Brain microvascular endothelial cell (primary cell): Measurements from ENCODE around the gene HTT.

Experiments
- DNase-seq: peaks from one replicate; pipeline ENCODE4 v3.0.0-alpha.2; 2020
- H3K27ac ChIP-seq: fragments of 250-450 bp; sonication (Bioruptor Pico); 2 replicates; pipeline ENCODE4 v1.5.1; 2020; ENCODE audit warnings: mild to moderate bottlenecking, moderate library complexity
- H3K27me3 ChIP-seq: fragments of 250-450 bp; sonication (Bioruptor Pico); replicated peaks from 2 replicates; pipeline ENCODE4 v1.5.1; 2020; ENCODE audit warnings: mild to moderate bottlenecking
- H3K36me3 ChIP-seq: fragments of 250-450 bp; sonication (Bioruptor Pico); replicated peaks from 2 replicates; pipeline ENCODE4 v1.5.1; 2020; ENCODE audit warnings: mild to moderate bottlenecking
- H3K4me3 ChIP-seq: 2 replicates; pipeline ENCODE4 v1.5.1; 2011; ENCODE audit warnings: low read depth, mild to moderate bottlenecking, control low read depth, low read length, moderate library complexity
- in situ Hi-C: cut with HindIII; loops from 2 replicates; pipeline ENCODE4 v1.10.0; 2017; ENCODE audit warnings: low sequenced_read_pairs, low pct_ligation_motif_present
- TF ChIP-seq, protein P1 (sequence below): IDR thresholded peaks from 2 replicates; pipeline ENCODE4 v1.5.1; 2011; ENCODE audit warnings: low read depth, mild to moderate bottlenecking, moderate library complexity, low read length, control low read depth, inconsistent platforms; ENCODE audit errors: missing control alignments

The HTT gene

GRCh38 chr4:3217771-3218170, 143.3 kb downstream of the HTT start:
- peaks cover 79% of the 10 kb centered on the region for H3K36me3 ChIP-seq
- in situ Hi-C loops: no loop called here
- no peak overlapping the region for H3K4me3 ChIP-seq
- H3K27ac ChIP-seq: no peak overlapping the region
- no peak for DNase-seq
- TF ChIP-seq, protein P1, sequence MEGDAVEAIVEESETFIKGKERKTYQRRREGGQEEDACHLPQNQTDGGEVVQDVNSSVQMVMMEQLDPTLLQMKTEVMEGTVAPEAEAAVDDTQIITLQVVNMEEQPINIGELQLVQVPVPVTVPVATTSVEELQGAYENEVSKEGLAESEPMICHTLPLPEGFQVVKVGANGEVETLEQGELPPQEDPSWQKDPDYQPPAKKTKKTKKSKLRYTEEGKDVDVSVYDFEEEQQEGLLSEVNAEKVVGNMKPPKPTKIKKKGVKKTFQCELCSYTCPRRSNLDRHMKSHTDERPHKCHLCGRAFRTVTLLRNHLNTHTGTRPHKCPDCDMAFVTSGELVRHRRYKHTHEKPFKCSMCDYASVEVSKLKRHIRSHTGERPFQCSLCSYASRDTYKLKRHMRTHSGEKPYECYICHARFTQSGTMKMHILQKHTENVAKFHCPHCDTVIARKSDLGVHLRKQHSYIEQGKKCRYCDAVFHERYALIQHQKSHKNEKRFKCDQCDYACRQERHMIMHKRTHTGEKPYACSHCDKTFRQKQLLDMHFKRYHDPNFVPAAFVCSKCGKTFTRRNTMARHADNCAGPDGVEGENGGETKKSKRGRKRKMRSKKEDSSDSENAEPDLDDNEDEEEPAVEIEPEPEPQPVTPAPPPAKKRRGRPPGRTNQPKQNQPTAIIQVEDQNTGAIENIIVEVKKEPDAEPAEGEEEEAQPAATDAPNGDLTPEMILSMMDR: no peak
- H3K27me3 ChIP-seq: no peaks in the 10 kb centered on the region

GRCh38 chr4:3218824-3219760, 144.6 kb downstream of the HTT start:
- peaks cover 75% of the 10 kb centered on the region for H3K36me3 ChIP-seq
- TF ChIP-seq, protein P1: no peak
- H3K4me3 ChIP-seq: no peak overlapping the region
- DNase-seq: no peak
- H3K27ac ChIP-seq: no peak overlapping the region
- no peaks in the 10 kb centered on the region for H3K27me3 ChIP-seq
- in situ Hi-C loops: no loop called here

- H3K27ac ChIP-seq: no peak overlapping the region
- TF ChIP-seq, protein P1: no peak
- H3K27me3 ChIP-seq: no peaks in the 10 kb centered on the region
- DNase-seq: no peak
- in situ Hi-C loops: no loop called here
- H3K36me3 ChIP-seq: peaks cover 79% of the 10 kb centered on the region
- H3K4me3 ChIP-seq: no peak overlapping the region
Measured at GRCh38 chr4:3219761-3220475, 145.4 kb downstream of the HTT start.

DNA sequence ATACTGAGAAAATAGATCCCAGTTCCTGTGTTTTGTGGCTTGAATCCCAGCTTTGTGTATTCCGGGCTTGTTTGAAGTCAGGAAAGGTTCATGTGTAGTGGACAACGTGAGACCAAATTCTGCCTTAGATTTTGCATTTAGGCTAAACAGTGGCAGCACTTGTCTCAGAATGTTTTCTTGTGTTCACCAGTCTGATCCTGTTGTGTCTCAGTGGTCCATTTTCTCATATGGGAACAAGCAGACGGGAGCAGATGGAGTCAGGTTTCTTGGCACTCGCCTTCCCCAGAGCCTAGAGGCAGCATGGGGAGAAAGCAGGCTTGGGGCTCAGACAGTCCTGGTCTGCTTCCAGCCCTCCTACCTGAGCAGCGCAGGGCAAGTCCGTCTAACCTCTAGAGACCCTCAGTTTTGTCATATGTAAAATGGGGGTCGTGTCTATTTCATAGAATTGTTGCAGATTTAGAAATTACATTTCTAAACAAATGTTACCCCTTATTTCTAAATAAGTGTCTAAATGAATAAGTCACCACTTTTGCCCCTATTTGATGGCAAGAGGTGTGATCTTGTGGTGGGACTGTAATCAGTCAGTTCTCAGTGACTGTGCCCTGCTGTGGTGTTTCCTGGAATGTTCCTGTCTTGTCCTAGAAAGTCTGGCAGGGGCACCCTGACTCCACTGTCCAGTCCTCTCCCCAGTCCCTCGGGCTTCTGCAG, 146.1 kb downstream of the HTT start:
- Histone ChIP-seq H3K4me3 (no peak overlapping the region), H3K27ac (no peak overlapping the region), H3K27me3 (no peaks in the 10 kb centered on the region), H3K36me3 (peaks cover 73% of the 10 kb centered on the region)
- TF ChIP-seq, protein P1: no peak
- in situ Hi-C loops: no loop called here
- DNase-seq: no peak

DNA sequence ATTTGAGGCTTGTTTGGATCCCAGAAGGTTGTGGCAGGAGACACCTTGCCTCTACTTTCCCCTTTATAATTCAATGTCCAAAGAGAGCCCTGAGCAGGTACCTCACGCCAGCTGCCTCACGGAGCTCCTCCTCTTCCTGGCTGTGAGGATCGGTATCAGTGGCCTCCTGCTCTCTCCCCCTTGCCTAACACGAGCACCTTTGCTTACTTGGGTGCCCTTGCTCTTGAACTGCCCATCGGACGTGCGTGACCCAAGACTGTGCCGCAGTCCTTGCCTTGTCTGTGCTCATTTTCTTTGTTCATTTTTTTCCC, 146.7 kb downstream of the HTT start:
- no peak for DNase-seq
- H3K36me3 ChIP-seq: peaks cover 68% of the 10 kb centered on the region
- in situ Hi-C loops: no loop called here

More for the DNA sequence above, 146.7 kb downstream of the HTT start:
- Histone ChIP-seq H3K27ac (no peak overlapping the region), H3K27me3 (no peaks in the 10 kb centered on the region), H3K4me3 (no peak overlapping the region)
- TF ChIP-seq, protein P1: no peak
